Parathyroid adenoma (tissue), 2 donors: ENCODE results near the gene GREM1.

Source experiments
- H2AFZ ChIP-seq: fragments of 300-600 bp; sonication (generic); one replicate; pipeline ENCODE4 v1.7.0; 2017; ENCODE audit warnings: antibody characterized with exemption, mild to moderate bottlenecking
- H3K27ac ChIP-seq: fragments of 300-600 bp; sonication (generic); one replicate; pipeline ENCODE4 v1.7.0; 2017
- H3K27me3 ChIP-seq: fragments of 300-600 bp; sonication (generic); one replicate; pipeline ENCODE4 v1.7.0; 2017; ENCODE audit warnings: low read length; ENCODE audit not compliant: control insufficient read depth, insufficient read depth
- H3K36me3 ChIP-seq: fragments of 300-600 bp; sonication (generic); one replicate; pipeline ENCODE4 v1.7.0; 2017; ENCODE audit warnings: low read length; ENCODE audit not compliant: control insufficient read depth, insufficient read depth
- H3K4me1 ChIP-seq: fragments of 300-600 bp; sonication (generic); one replicate; pipeline ENCODE4 v1.7.0; 2017; ENCODE audit warnings: control low read depth
- H3K4me2 ChIP-seq: fragments of 300-600 bp; sonication (generic); one replicate; pipeline ENCODE4 v1.7.0; 2017; ENCODE audit warnings: low read length
- H3K4me3 ChIP-seq: fragments of 300-600 bp; sonication (generic); one replicate; pipeline ENCODE4 v1.7.0; 2017; ENCODE audit warnings: low read depth, low read length
- H3K79me2 ChIP-seq: fragments of 300-600 bp; sonication (generic); one replicate; pipeline ENCODE4 v1.7.0; 2017; ENCODE audit warnings: control low read depth
- H3K9ac ChIP-seq: fragments of 300-600 bp; sonication (generic); one replicate; pipeline ENCODE4 v1.7.0; 2017; ENCODE audit warnings: mild to moderate bottlenecking
- H3K9me3 ChIP-seq: fragments of 300-600 bp; sonication (generic); one replicate; pipeline ENCODE4 v1.7.0; 2017; ENCODE audit warnings: low read length; ENCODE audit not compliant: control insufficient read depth
- CTCF ChIP-seq: fragments of 300-600 bp; sonication (generic); IDR thresholded peaks from one replicate; pipeline ENCODE4 v1.7.0; 2017; ENCODE audit warnings: antibody characterized with exemption, mild to moderate bottlenecking
- donor health status: primary hyperparathyroidism.

GREM1 gene

GRCh38 chr15:32709295-32710033 is 8.3 kb upstream of the GREM1 start:
- no peaks in the 10 kb centered on the region for H3K79me2 ChIP-seq
- no peak overlapping the region for H2AFZ ChIP-seq
- no peak overlapping the region for H3K27ac ChIP-seq
- TF ChIP-seq CTCF, result no peak
- H3K36me3 ChIP-seq, result no peaks in the 10 kb centered on the region
- no peak overlapping the region for H3K4me3 ChIP-seq
- no peak overlapping the region for H3K9ac ChIP-seq
- no peaks in the 10 kb centered on the region for H3K4me1 ChIP-seq
- no peaks in the 10 kb centered on the region for H3K27me3 ChIP-seq
- H3K4me2 ChIP-seq, result no peak overlapping the region
- no peaks in the 10 kb centered on the region for H3K9me3 ChIP-seq

GRCh38 chr15:32715276-32715675 is 2.5 kb upstream of the GREM1 start:
- H3K79me2 ChIP-seq, result no peaks in the 10 kb centered on the region
- no peak overlapping the region for H3K4me3 ChIP-seq
- no peak overlapping the region for H2AFZ ChIP-seq
- no peak for TF ChIP-seq CTCF
- no peaks in the 10 kb centered on the region for H3K9me3 ChIP-seq
- no peaks in the 10 kb centered on the region for H3K36me3 ChIP-seq
- no peak overlapping the region for H3K4me2 ChIP-seq
- H3K9ac ChIP-seq, result no peak overlapping the region
- H3K27me3 ChIP-seq, result peaks cover 8% of the 10 kb centered on the region
- no peak overlapping the region for H3K27ac ChIP-seq
- no peaks in the 10 kb centered on the region for H3K4me1 ChIP-seq

- Histone ChIP-seq H3K27ac (no peak overlapping the region), H3K4me3 (no peak overlapping the region)
- TF ChIP-seq CTCF, result no peak
Observed at GRCh38 chr15:32716216-32716914, 1.4 kb upstream of the GREM1 start.

GRCh38 chr15:32716915-32717425 is 834 bp upstream of the GREM1 start:
- Histone ChIP-seq H3K9ac (no peak overlapping the region), H2AFZ (peak overlapping the region; percentile 38), H3K36me3 (no peaks in the 10 kb centered on the region), H3K4me1 (no peaks in the 10 kb centered on the region), H3K79me2 (no peaks in the 10 kb centered on the region), H3K4me3 (no peak overlapping the region), H3K27me3 (peaks cover 8% of the 10 kb centered on the region), H3K4me2 (peak overlapping the region; percentile 22), H3K9me3 (no peaks in the 10 kb centered on the region), H3K27ac (no peak overlapping the region)
- TF ChIP-seq CTCF, result no peak

More at GRCh38 chr15:32716216-32716914, 1.4 kb upstream of the GREM1 start:
- H3K4me1 ChIP-seq, result no peaks in the 10 kb centered on the region
- no peaks in the 10 kb centered on the region for H3K36me3 ChIP-seq
- no peak overlapping the region for H3K9ac ChIP-seq
- H3K9me3 ChIP-seq, result no peaks in the 10 kb centered on the region
- no peak overlapping the region for H3K4me2 ChIP-seq
- no peak overlapping the region for H2AFZ ChIP-seq
- H3K79me2 ChIP-seq, result no peaks in the 10 kb centered on the region
- peaks cover 8% of the 10 kb centered on the region for H3K27me3 ChIP-seq
